Measurements from ENCODE around the gene LIPK.
A peak's percentile ranks its signal among the peaks of the same experiment; 100 is the strongest.
"Not testable (repeated sequence)": the region's sequence is repeated elsewhere in the genome, so short reads cannot be mapped to it uniquely, and the experiment has no call there.

Gene LIPK, protein sequence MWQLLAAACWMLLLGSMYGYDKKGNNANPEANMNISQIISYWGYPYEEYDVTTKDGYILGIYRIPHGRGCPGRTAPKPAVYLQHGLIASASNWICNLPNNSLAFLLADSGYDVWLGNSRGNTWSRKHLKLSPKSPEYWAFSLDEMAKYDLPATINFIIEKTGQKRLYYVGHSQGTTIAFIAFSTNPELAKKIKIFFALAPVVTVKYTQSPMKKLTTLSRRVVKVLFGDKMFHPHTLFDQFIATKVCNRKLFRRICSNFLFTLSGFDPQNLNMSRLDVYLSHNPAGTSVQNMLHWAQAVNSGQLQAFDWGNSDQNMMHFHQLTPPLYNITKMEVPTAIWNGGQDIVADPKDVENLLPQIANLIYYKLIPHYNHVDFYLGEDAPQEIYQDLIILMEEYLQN

DNA sequence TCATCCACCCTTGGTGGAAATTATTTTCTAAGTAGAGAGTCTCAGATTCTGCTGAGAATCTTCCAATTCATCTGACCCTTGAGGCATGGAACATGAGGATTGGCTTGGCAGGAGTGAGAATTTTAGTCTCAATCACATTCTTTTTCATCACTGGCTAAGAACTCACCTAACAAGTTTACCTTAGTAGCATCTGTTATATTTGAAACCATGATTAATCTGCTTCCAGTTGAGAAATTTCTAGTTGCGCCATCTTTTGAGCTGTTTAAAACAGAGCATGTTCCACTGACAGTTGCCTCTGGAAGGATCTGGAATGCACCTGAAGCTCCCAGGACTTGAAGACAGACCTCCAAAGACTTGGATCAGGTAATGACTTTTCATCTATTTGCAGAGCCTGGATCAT, at the start of gene LIPK:
LIPK (plus strand) TSS at position 292 of the 400 bp plus-strand sequence. CDS start 18,295 bp downstream, outside the sequence.
- DNase-seq, result no peak

- peak; percentile 20 for DNase-seq
Observed at GRCh38 chr10:88657901-88658300, 48.1 kb upstream of the LIPK start.

GRCh38 chr10:88659725-88660597, 46.1 kb upstream of the LIPK start:
- no peak for DNase-seq

DNA sequence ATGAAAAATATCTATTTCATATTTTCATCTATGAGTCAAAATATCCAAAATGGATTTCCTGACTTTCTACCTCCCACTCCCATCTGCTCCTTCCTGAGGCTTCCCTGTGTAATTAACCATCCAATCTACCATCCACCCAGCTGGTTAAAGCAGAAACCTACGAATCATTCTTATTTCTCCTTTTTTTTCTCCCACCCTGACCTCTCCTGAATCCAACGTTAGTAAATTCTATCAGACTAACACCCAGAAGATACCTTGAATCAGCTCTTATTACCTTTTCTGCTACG, 45.5 kb upstream of the LIPK start:
- DNase-seq, result no peak

DNA sequence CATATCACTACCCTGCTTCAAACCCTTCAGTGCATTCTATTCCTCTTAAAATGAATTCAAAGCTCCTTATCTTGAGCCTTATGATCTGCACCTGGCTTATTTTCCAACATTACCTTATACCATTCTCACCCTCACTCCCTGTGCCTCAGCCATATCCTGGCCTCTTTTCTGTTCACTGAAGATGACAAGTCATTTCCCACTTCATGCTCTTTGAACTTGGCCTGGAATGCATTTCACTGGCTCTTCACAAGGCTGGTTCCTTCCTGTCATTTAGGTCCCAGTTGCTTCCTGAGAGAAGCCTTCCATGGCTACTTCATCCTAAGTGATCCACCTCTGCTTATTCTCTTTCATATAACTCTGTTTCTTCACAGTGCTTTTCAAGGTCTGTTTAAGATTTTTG, 45.0 kb upstream of the LIPK start:
- no peak for DNase-seq

DNA sequence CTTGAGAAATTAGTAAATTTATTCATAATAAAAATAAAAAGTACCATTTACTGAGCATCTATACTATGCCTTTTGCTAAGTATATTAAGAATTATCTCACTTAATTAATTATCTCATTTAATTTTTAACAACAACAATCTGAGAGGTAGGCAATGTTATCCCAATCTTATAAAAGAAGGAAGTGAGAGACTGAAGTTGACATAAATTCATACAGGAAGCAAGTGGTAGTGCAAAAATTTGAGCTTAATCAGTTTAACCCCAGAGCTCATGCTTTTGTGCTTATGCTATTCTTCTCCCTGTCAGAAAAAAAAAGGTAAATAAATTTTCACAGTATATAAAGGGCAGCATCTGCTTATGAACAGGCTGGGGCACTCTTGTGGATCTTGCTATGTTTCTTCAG, 44.5 kb upstream of the LIPK start:
- DNase-seq, result no peak

DNA sequence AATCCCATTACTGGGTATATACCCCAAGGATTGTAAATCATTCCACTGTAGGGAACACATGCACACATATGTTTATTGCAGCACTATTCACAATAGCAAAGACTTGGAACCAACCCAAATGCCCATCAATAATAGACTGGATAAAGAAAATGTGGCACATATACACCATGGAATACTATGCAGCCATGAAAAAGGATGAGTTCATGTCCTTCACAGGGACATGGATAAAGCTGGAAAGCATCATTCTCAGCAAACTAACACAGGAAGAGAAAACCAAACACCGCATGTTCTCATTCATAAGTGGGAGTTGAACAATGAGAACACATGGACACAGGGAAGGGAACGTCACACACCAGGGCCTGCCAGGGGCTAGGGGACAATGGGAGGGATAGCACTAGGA, 42.9 kb upstream of the LIPK start:
- DNase-seq, result not testable (repeated sequence)

- no peak for DNase-seq
Observed at GRCh38 chr10:88664142-88664541, 41.9 kb upstream of the LIPK start, which contains the start of gene LIPF. Gene LIPF, plus strand, starts transcription at chr10:88664442. Its CDS starts 2,856 bp downstream, at chr10:88667298.

GRCh38 chr10:88668465-88668864, 37.6 kb upstream of the LIPK start:
- no peak for DNase-seq

DNA sequence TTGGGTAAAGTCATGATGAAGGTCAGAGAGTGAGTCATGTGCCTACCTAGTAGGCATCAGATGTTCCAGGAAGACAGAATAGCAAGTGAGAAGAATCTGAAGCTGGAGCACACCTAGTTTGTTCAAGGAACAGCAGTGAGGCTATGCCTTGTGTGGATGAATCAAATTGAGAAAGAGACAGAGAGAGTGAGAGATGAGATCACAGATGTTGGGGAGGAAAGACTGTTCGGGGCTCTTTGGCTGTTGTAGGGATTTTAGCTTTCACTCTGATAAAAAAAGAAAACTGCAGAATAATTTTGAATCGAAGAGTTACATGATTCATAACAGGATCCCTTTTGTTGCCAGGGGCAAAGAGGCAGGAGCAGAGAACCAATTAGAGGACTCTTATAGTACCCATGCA, 35.6 kb upstream of the LIPK start:
- no peak for DNase-seq

DNA sequence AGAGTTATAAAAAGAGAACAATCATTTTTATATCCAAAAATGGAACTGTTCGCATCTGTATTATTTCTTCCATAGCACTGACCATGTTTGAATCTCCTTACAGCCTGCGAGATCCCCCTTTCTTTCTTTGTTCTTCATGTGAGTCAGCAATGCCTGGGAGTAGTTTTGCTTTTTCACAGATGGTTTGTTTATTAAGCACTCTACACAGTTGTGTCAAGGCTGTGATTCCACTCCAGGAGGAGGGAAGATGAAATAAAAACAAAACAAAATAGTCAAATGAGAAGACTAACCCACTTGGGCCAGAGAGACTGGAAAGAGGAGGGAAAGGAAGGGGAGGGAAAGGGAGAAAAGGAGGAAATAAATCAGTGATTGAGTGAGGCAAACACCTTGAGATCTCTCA, 34.0 kb upstream of the LIPK start:
- DNase-seq, result no peak

- no peak for DNase-seq
Observed at GRCh38 chr10:88676283-88677060, 29.6 kb upstream of the LIPK start.

GRCh38 chr10:88680958-88681357, 25.1 kb upstream of the LIPK start:
- DNase-seq, result no peak

GRCh38 chr10:88682491-88682890, 23.6 kb upstream of the LIPK start:
- DNase-seq, result no peak

GRCh38 chr10:88687853-88688467, 18.1 kb upstream of the LIPK start:
- peak; percentile 52 for DNase-seq

DNA sequence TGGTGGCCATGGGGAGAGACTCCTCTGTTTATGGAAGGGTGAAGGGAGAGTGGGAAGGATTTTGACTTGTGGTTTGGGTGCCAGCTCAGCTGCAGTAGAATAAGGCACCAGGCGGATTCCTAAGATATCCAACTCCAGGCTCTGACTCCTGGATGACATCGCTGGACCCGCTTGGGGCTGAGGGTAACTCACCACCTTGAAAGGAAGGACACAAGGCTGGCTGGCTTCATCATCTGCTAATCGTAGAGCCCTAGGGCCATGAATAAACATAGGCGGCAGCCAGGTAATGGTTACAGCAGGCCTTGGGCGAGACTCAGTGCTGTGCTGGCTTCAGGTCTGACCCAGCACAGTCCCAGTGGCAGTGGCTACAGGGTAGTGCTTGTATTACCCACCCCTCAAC, 16.7 kb upstream of the LIPK start:
- no peak for DNase-seq

DNA sequence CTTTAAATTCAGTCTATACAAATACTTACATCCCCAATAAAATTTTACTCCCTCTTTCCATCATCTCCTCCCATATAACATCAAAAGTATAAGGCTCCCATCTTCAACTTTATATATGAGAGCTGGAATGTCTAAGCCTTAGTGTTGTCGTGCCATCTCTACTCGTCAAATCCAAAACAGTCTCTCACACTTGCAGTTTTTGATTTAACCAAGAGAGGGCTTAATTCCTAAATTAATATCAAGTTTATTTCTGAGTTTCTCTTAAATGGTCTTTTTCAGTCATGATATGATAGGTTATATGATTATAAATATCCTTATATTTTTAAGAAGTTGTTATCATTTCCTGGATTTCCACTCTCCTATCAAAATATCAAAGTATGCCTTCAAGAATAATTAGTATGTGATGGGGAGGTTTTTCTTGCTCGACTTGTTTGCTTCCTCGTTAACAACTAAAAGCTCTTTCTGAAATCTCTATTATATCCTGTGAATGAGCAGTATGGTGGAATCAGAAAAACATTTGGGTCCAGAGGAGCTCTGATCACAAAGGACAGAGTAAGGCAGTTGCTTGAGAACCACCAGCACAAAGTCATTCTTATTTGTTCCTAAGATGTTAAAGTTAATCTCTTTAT, 12.5 kb upstream of the LIPK start:
- DNase-seq, result no peak

DNA sequence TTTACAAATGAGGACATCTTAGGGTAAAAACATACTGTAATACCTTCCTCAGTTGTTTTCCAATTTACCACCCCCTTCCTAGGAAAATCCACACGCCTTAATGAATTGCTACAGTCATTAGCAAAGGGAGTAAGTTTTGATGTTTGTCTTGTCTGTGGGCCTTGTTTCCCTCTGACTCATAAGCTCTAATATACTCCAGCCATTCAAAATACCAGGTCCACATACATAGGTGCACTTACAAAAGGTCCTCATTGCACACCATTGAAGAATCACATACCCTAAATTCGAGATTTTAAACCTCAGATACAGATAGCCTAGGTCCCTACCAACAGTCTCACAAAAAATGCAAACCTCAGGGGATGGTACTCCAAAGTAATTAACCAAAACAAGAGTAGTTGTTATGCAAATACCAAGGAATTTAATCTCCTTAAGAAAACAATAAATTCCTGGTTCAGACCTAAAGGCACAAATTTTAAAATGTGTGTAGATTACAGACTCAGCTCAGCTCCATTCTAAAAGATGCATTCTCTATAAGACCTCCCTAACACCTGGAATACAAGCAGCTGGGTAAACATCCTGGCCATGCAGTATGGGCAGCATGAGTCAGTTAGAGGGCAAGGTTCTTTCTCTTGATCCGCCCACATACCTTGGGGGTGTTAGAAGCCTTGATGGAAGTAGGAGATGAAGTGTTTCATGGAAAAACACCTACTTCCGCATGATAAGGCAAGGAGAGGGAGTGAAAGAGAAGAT, 3.0 kb upstream of the LIPK start:
- no peak for DNase-seq

DNA sequence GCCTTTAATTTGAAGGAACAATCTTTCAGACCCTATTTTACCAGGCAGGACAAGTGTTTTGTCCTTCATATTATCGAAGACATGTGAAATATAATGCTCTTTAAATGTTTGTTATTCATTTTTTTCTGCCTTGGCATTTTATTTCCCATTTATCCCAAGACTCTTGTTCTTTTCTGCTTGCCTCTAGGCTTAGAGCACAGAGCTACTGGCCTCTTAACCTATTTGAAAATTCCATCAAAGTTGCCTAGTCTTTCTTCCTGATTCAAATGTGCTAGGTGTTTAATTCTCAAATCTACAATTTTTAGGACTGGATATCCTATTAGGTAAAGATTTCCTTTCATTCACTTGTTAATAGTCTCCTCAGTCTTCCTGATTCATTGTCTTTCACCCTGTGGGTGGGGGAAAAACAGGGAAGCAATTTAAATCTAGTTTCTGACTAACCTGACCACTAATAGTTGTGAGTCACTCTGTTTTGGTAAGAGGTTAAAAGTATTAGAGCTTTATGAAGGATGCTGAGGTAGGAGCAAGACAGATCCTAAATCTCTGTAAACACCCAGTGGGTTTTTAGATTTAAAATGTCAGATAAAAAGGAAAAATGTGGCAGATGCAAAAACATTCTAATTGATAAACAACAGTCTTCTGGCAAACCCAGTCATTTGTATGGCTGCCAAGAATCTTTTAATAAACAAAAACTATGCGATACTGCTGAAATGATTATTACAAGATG, 1.5 kb downstream of the LIPK start:
- DNase-seq, result peak; percentile 70

DNA sequence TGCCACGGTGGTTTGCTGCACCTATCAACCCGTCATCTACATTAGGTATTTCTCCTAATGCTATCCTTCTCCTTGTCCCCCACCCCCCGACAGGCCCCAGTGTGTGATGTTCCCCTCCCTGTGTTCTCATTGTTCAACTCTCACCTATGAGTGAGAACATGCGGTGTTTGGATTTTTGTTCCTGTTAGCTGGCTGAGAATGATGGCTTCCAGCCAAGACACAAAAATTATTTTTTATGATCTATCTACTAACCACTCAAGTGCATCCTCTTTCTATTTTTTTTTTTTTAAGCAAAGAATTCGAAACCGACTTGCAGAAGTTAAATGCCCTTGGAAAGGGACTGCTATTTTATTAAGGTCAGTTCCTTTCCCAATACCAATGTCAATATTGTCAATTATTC, 3.3 kb downstream of the LIPK start:
- DNase-seq, result not testable (repeated sequence)

DNA sequence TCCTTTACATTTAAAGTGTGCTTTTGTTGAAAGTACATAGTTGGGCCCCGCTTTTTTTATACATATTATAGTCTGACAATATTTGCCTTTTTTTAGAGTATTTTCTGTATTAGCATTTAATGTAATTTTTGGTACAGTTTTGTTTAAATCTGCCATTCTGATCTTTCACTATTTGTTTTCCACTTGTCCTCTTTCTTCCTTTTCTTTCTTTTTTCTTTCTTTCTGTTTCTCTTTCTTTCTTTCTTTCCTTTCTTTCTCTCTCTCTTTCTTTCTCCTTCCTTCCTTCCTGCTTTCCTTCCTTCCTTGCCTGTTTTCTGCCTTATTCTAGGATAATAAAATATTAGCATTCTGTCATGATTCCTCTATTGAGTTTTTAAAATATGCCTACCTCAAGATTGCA, 9.5 kb downstream of the LIPK start:
- DNase-seq, result no peak

All from suppressor macrophage treated with lipopolysaccharide for 4 hours (primary cell).